Liver (tissue), 9 donors: Measurements from ENCODE around the gene AP5B1. TPM values are rescaled to one million over a fixed set of nuclear protein-coding genes. Genes with fewer than 3 reads are reported as not detected.

Experiments
- DNase-seq: peaks from one replicate; pipeline ENCODE4 v3.0.0-alpha.2; 2017; ENCODE audit warnings: low spot score
- H3K27ac ChIP-seq, 2 donors: one replicate each; pipeline ENCODE4 v1.7.0; 2013; ENCODE audit warnings: inconsistent platforms in 2 of 2, low read length in 2 of 2, control low read depth in 1 of 2, low read depth in 1 of 2, mild to moderate bottlenecking in 1 of 2
- H3K27me3 ChIP-seq, 4 donors: one replicate each; pipeline versions ENCODE4 v1.6.1 to v1.7.0; 2013; ENCODE audit warnings: low read length in 3 of 4, inconsistent platforms in 1 of 4, mild to moderate bottlenecking in 1 of 4, moderate library complexity in 1 of 4; ENCODE audit not compliant: control insufficient read depth in 4 of 4, insufficient read depth in 4 of 4
- H3K36me3 ChIP-seq, 4 donors: one replicate each; pipeline versions ENCODE4 v1.6.1 to v1.7.0; 2013; ENCODE audit warnings: low read length in 3 of 4, mild to moderate bottlenecking in 3 of 4, low read depth in 1 of 4, moderate library complexity in 1 of 4; ENCODE audit not compliant: control insufficient read depth in 4 of 4, insufficient read depth in 3 of 4
- H3K4me1 ChIP-seq, 4 donors: one replicate each; pipeline versions ENCODE4 v1.6.1 to v1.7.0; 2013; ENCODE audit warnings: low read length in 3 of 4, mild to moderate bottlenecking in 3 of 4, moderate library complexity in 1 of 4; ENCODE audit not compliant: control insufficient read depth in 4 of 4, insufficient read depth in 4 of 4
- H3K4me3 ChIP-seq, 3 donors: one replicate each; pipeline versions ENCODE4 v1.6.1 to v1.7.0; 2013; ENCODE audit warnings: low read length in 3 of 3, control low read depth in 1 of 3, low read depth in 1 of 3, mild to moderate bottlenecking in 1 of 3
- H3K9ac ChIP-seq, 2 donors: one replicate each; pipeline ENCODE4 v1.7.0; 2013; ENCODE audit warnings: low read length in 2 of 2, mild to moderate bottlenecking in 2 of 2, moderate library complexity in 2 of 2, control low read depth in 1 of 2, low read depth in 1 of 2
- H3K9me3 ChIP-seq, 4 donors: one replicate each; pipeline versions ENCODE4 v1.6.1 to v1.7.0; 2013; ENCODE audit warnings: low read length in 3 of 4; ENCODE audit not compliant: control insufficient read depth in 4 of 4
- ATF3 ChIP-seq: IDR thresholded peaks from 2 replicates; pipeline ENCODE4 v1.6.1; 2016; ENCODE audit warnings: antibody characterized with exemption
- EGR1 ChIP-seq, 2 donors: IDR thresholded peaks; 2 replicates each; pipeline ENCODE4 v1.6.1; 2016 to 2018; ENCODE audit warnings: antibody characterized with exemption in 2 of 2, low read depth in 2 of 2
- FOXA2 ChIP-seq: IDR thresholded peaks from 2 replicates; pipeline ENCODE4 v1.6.1; 2016; ENCODE audit warnings: antibody characterized with exemption
- GABPA ChIP-seq, 2 donors: IDR thresholded peaks in 1 of 2; conservative IDR thresholded peaks in 1 of 2; 2 replicates each; pipeline ENCODE4 v1.6.1; 2016; ENCODE audit warnings: antibody characterized with exemption in 2 of 2, mild to moderate bottlenecking in 1 of 2, moderate library complexity in 1 of 2
- HNF4A ChIP-seq, 2 donors: conservative IDR thresholded peaks; 2 replicates each; pipeline ENCODE4 v1.6.1; 2016; ENCODE audit warnings: antibody characterized with exemption in 2 of 2, mild to moderate bottlenecking in 2 of 2
- HNF4G ChIP-seq: IDR thresholded peaks from 2 replicates; pipeline ENCODE4 v1.6.1; 2016; ENCODE audit warnings: antibody characterized with exemption
- JUND ChIP-seq, 2 donors: IDR thresholded peaks; 2 replicates each; pipeline ENCODE4 v1.6.1; 2016; ENCODE audit warnings: antibody characterized with exemption in 2 of 2
- NR2F2 ChIP-seq: IDR thresholded peaks from 2 replicates; pipeline ENCODE4 v1.6.1; 2016; ENCODE audit warnings: antibody characterized with exemption
- RAD21 ChIP-seq, 2 donors: IDR thresholded peaks; 2 replicates each; pipeline ENCODE4 v1.6.1; 2016; ENCODE audit warnings: antibody characterized with exemption in 2 of 2, mild to moderate bottlenecking in 2 of 2
- RXRA ChIP-seq, 2 donors: IDR thresholded peaks; 2 replicates each; pipeline ENCODE4 v1.6.1; 2017 to 2018; ENCODE audit warnings: antibody characterized with exemption in 2 of 2, mild to moderate bottlenecking in 1 of 2
- SP1 ChIP-seq: IDR thresholded peaks from 2 replicates; pipeline ENCODE4 v1.6.1; 2018; ENCODE audit warnings: antibody characterized with exemption, mild to moderate bottlenecking
- TAF1 ChIP-seq: conservative IDR thresholded peaks from 2 replicates; pipeline ENCODE4 v1.6.1; 2016; ENCODE audit warnings: antibody characterized with exemption, mild to moderate bottlenecking
- YY1 ChIP-seq: IDR thresholded peaks from 2 replicates; pipeline ENCODE4 v1.6.1; 2016; ENCODE audit warnings: antibody characterized with exemption, mild to moderate bottlenecking
- WGBS: extraction: QIAGEN DNeasy Blood & Tissue Kit; methylation state at CpG from one replicate; pipeline ENCODE4 v1.1.7; 2013; 5-methylcytosine and 5-hydroxymethylcytosine counted together
- polyA plus RNA-seq, 2 donors: library from polyadenylated mRNA; stranded (reverse) in 1 of 2; unstranded in 1 of 2; fragments of 200-250 nt in 1 of 2; fragments of >200 nt in 1 of 2; fragmentation: Nextera tagmentation in 1 of 2; extraction: Ambion mirVana in 1 of 2; gene quantifications; one replicate each; pipeline versions ENCODE4 v1.2.1 to v1.2.3, GENCODE V29; 2013 to 2015
- total RNA-seq, 2 donors: library from RNA; depleted of rRNA; stranded (reverse); fragments of >200 nt; gene quantifications; one replicate each; pipeline ENCODE4 v1.2.3, GENCODE V29; 2014
- TF ChIP-seq, protein P1 (sequence below): fragments of 150-350 bp; IDR thresholded peaks from 2 replicates; pipeline ENCODE4 v1.5.1; 2017; ENCODE audit warnings: improper control_type of control experiment, low read depth, low read length; ENCODE audit not compliant: missing input control
- TF ChIP-seq, protein P2 (sequence below): IDR thresholded peaks from 2 replicates; pipeline ENCODE4 v1.6.1; 2016; ENCODE audit warnings: antibody characterized with exemption, mild to moderate bottlenecking
- TF ChIP-seq, protein P3 (sequence below): IDR thresholded peaks from 2 replicates; pipeline ENCODE4 v1.6.1; 2016; ENCODE audit warnings: antibody characterized with exemption
- donor health status: healthy.
- donor health status: healthy.
- donor health status: healthy.
- donor health status: healthy.
- donor health status: healthy.

AP5B1 gene
- total and polyA plus RNA-seq, 4 donors = 2.0 to 10.8 (median 5.0) TPM

DNA sequence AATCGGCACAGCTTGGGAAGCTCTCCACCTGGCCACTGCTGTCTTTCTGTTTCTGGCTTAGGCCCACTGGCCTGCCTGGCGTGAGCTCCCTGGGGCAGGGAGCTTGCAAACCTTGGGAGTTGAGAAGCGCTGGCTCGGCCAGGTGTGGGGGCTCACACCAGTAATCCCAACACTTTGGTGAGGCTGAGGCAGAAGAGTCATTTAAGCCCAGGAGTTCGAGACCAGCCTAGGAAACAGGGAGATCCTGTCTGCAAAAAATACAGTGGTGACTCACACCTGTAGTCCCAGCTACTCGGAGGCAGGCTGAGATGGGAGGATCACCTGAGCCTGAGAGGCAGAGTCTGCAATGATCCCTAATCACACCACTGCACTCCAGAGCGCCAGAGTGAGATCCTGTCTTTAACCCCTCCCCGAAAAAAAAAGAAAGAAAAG is 4.0 kb downstream of the AP5B1 start:
- Histone ChIP-seq H3K27ac (peak overlapping the region; percentile 60 to 69), H3K9ac (peak overlapping the region in 1 of 2 donors; percentile 19), H3K9me3 (no peaks in the 10 kb centered on the region), H3K4me1 (peaks cover 4 to 19% (median 17%) of the 10 kb centered on the region in 4 donors), H3K27me3 (no peaks in the 10 kb centered on the region), H3K4me3 (no peak overlapping the region), H3K36me3 (peaks cover 0 to 6% (median 0%) of the 10 kb centered on the region in 4 donors)
- DNase-seq = no peak
- WGBS = 89% methylated on average over 8 of the region's 8 CpGs
- TF ChIP-seq RAD21 (IDR thresholded peaks at IDR 0.05) (no peak), FOXA2 (no peak), HNF4G (no peak), RXRA (IDR thresholded peaks at IDR 0.05) (no peak), NR2F2 (no peak)
- TF ChIP-seq, protein P1, sequence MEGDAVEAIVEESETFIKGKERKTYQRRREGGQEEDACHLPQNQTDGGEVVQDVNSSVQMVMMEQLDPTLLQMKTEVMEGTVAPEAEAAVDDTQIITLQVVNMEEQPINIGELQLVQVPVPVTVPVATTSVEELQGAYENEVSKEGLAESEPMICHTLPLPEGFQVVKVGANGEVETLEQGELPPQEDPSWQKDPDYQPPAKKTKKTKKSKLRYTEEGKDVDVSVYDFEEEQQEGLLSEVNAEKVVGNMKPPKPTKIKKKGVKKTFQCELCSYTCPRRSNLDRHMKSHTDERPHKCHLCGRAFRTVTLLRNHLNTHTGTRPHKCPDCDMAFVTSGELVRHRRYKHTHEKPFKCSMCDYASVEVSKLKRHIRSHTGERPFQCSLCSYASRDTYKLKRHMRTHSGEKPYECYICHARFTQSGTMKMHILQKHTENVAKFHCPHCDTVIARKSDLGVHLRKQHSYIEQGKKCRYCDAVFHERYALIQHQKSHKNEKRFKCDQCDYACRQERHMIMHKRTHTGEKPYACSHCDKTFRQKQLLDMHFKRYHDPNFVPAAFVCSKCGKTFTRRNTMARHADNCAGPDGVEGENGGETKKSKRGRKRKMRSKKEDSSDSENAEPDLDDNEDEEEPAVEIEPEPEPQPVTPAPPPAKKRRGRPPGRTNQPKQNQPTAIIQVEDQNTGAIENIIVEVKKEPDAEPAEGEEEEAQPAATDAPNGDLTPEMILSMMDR = no peak
- TF ChIP-seq, protein P2, sequence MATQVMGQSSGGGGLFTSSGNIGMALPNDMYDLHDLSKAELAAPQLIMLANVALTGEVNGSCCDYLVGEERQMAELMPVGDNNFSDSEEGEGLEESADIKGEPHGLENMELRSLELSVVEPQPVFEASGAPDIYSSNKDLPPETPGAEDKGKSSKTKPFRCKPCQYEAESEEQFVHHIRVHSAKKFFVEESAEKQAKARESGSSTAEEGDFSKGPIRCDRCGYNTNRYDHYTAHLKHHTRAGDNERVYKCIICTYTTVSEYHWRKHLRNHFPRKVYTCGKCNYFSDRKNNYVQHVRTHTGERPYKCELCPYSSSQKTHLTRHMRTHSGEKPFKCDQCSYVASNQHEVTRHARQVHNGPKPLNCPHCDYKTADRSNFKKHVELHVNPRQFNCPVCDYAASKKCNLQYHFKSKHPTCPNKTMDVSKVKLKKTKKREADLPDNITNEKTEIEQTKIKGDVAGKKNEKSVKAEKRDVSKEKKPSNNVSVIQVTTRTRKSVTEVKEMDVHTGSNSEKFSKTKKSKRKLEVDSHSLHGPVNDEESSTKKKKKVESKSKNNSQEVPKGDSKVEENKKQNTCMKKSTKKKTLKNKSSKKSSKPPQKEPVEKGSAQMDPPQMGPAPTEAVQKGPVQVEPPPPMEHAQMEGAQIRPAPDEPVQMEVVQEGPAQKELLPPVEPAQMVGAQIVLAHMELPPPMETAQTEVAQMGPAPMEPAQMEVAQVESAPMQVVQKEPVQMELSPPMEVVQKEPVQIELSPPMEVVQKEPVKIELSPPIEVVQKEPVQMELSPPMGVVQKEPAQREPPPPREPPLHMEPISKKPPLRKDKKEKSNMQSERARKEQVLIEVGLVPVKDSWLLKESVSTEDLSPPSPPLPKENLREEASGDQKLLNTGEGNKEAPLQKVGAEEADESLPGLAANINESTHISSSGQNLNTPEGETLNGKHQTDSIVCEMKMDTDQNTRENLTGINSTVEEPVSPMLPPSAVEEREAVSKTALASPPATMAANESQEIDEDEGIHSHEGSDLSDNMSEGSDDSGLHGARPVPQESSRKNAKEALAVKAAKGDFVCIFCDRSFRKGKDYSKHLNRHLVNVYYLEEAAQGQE = no peak

- Histone ChIP-seq H3K4me1 (peaks cover 4 to 16% (median 12%) of the 10 kb centered on the region in 4 donors), H3K4me3 (no peak overlapping the region), H3K9me3 (no peaks in the 10 kb centered on the region), H3K9ac (no peak overlapping the region), H3K27me3 (no peaks in the 10 kb centered on the region), H3K27ac (peak overlapping the region; percentile 60 to 69), H3K36me3 (peaks cover 0 to 6% (median 0%) of the 10 kb centered on the region in 4 donors)
- TF ChIP-seq, protein P2 = peak; percentile 46
- TF ChIP-seq JUND (IDR thresholded peaks at IDR 0.05) = peak in 1 of 2 donors; percentile 53
- peak in 1 of 2 donors; percentile 4 for TF ChIP-seq RAD21 (IDR thresholded peaks at IDR 0.05)
- peak in 1 of 2 donors; percentile 62 for TF ChIP-seq GABPA (IDR thresholded peaks at IDR 0.05 in 1 of 2, conservative IDR thresholded peaks at IDR 0.05 in 1 of 2)
- TF ChIP-seq SP1 = peak; percentile 63
- TF ChIP-seq FOXA2 = no peak
- TF ChIP-seq, protein P3, sequence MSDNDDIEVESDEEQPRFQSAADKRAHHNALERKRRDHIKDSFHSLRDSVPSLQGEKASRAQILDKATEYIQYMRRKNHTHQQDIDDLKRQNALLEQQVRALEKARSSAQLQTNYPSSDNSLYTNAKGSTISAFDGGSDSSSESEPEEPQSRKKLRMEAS = no peak
- TF ChIP-seq HNF4A (conservative IDR thresholded peaks at IDR 0.05) = peak; percentile 26 to 60
- peak; percentile 78 for TF ChIP-seq ATF3
- no peak for TF ChIP-seq EGR1 (IDR thresholded peaks at IDR 0.05; ENCODE audit: low read depth in 2 of 2)
- no peak for TF ChIP-seq TAF1
- TF ChIP-seq RXRA (IDR thresholded peaks at IDR 0.05) = peak; percentile 71 to 83
- peak; percentile 56 for TF ChIP-seq YY1
- DNase-seq = no peak
- WGBS = 59% methylated on average over 8 of the region's 8 CpGs
Measured at GRCh38 chr11:65776196-65776595, 4.6 kb downstream of the AP5B1 start.
